NCI-H2171 treated with DMSO at 0.1 percent for 48 hours (cell line): ENCODE results near the gene ELP5.

Experiments
- DNase-seq: peaks from one replicate; lab custom pipeline; 2025; lab: John Stamatoyannopoulos, UW

The ELP5 gene

GRCh38 chr17:7256766-7257456, 4.9 kb downstream of the ELP5 start:
- no peak for DNase-seq

DNA sequence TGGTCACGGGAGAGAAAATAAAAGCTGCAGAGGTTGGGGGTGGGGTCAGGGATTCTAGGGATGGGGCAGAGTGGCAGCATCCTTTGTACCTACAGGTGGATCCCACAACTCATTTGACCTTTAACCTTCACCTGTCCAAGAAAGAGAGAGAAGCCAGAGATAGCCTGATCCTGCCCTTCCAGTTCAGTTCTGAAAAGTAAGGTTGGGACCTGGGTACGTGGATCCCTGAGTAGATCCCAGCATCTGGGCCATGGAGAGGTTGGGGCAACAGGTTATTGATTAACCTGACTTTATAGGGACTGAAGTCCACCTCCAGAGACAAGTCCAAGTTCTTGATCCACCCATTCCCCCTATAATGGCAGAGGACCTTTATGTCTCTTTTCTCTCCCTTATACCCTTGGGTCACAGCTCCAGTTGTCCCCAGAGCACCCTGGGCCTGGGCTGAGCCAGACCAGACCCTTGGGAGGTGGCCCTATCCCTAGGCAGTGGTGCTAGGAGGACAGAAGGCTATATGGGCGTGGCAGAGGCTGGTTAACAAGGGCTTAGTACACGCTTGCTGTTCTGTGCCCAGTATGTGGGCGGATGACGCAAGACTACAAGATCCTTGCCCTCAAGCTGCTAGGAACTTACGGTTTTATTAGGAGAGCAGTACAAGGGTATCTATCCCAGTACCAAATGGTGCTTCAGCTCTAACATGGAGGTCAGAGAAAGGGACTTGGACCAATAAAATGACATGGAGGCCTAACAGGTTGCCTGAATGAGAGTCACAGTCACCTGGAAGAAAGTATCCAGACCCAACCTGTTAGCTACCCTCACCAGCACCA, 6.9 kb downstream of the ELP5 start:
- DNase-seq, result no peak

GRCh38 chr17:7259555-7259889, 7.5 kb downstream of the ELP5 start:
- DNase-seq, result no peak

- no peak for DNase-seq
These were observed 8.1 kb downstream of the ELP5 start for GRCh38 chr17:7260151-7260550.

DNA sequence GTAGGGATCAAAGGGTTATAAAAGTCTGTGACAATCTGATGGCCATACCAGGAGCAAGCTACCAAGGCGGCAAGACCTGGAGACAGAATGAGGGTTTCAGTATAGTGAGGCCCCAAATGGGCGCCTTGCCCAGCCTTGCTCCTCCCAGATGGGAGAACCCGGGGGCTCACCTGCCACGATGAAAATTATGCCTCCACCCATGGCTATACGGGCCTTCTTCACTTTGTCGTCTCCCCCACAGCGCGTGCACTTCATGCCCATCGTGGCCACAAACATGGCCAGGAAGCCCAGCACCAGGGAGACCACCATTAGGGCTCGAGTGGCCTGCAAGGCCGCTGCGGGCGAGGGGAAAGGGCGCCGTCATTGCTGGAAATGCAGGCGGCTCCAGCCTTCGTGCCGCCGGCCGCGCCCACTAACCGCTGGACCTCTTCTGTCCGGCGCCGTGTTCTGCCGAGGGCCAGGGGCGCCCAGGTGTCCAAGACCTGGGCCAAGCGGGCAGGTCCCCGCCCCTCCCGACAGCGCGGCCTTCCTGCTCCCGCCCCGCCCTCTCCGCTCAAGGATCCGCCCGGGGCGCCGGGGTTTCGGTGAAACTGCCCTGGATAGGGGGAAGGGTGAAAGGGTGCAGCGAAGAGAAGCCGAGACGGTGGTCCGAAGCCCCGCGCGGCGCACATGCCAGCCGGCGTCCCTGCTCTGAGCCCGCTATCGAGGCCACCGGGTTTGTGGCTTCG, 8.8 kb downstream of the ELP5 start:
- peak; percentile 17 for DNase-seq

DNA sequence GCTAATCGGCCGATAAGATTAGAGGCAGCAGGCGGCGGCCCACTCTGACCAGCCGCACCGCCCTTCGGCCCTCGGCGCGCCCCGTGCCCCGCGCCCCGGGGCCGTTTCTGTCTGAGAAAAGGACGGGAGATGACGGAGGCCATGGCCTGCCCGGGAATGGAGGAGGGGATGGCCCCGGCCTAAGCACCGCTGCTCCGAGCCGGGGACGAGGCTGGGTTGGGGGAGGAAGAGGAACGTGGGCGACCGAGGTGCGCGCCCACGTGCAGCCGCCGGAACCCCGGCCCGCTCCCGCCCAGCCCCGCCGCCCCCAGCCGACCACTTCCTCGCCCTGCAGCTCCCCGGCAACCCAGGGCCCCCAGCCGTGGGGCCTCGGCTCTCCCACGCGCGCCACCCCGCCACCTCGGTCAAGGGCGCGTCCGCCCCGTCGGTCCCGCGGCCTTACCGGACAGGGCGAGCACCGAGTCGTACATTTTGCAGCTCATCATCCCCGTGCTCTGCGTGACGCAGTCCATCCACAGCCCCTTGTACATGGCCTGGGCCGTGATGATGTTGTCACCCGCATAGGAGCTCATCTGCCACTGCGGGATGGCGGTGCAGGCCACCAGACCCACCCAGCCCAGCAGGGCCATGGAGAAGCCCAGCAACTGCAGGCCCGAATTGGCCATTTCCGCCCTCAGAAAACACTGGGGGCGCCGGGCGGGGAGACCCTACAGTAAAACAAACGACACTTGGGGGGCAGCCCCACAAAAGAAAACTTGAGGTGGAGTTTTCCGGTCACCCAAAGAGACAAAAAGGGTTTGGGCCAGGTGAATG, 9.6 kb downstream of the ELP5 start:
- no peak for DNase-seq

GRCh38 chr17:7262192-7262934, 10.3 kb downstream of the ELP5 start, which contains the start of gene CLDN7:
Gene CLDN7, minus strand, starts transcription at chr17:7262478. Its CDS starts 435 bp downstream, at chr17:7262043.
- peak; percentile 73 for DNase-seq

GRCh38 chr17:7262935-7263800, 11.2 kb downstream of the ELP5 start:
- DNase-seq, result peak; percentile 16

GRCh38 chr17:7263801-7264078, 11.7 kb downstream of the ELP5 start:
- DNase-seq, result no peak

GRCh38 chr17:7266784-7267183, 14.8 kb downstream of the ELP5 start:
- no peak for DNase-seq

GRCh38 chr17:7279448-7279847, 27.4 kb downstream of the ELP5 start:
- DNase-seq, result no peak

DNA sequence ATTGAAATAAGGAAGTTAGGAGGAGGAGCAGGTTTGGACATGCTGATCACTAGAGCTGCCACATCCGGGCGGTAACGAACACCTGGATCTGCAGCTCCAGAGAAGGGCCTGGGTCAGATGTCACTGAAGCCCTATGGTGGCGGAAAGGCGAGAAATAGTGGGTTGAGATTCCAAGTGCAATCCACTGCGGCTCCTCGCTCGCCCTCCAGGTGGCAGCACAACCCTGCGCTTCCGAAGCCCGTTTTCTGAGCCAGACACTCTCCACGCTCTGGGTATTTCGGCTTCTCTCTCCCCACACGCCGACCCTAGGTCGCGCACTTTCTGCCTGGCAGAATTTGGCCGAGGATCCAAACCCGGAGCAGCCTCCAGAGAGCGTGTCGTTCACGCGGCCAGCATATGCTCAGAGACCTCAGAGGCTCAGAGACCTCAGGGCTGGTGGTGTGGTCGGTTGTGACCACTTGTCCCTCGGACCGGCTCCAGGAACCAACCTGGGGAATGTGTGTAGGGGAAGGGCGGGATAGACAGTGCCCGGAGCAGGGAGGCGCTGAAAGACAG, 28.6 kb downstream of the ELP5 start:
- DNase-seq, result peak; percentile 92

DNA sequence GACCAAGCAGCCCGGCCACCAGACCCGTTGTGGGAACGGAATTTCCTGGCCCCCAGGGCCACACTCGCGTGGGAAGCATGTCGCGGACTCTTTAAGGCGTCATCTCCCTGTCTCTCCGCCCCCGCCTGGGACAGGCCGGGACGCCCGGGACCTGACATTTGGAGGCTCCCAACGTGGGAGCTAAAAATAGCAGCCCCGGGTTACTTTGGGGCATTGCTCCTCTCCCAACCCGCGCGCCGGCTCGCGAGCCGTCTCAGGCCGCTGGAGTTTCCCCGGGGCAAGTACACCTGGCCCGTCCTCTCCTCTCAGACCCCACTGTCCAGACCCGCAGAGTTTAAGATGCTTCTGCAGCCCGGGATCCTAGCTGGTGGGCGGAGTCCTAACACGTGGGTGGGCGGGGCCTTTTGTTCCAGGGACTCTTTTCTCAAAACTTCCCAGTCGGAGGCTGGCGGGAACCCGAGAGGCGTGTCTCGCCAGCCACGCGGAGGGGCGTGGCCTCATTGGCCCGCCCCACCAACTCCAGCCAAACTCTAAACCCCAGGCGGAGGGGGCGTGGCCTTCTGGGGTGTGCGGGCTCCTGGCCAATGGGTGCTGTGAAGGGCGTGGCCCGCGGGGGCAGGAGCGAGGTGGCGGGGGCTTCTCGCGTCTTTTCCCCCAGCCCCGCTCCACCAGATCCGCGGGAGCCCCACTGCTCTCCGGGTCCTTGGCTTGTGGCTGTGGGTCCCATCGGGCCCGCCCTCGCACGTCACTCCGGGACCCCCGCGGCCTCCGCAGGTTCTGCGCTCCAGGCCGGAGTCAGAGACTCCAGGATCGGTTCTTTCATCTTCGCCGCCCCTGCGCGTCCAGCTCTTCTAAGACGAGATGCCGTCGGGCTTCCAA, 29.3 kb downstream of the ELP5 start, which contains the start of gene SLC2A4:
Gene SLC2A4, plus strand, starts transcription at position 645 of the 879 bp plus-strand sequence. Its CDS starts 217 bp downstream, at position 862.
- DNase-seq, result peak; percentile 95

DNA sequence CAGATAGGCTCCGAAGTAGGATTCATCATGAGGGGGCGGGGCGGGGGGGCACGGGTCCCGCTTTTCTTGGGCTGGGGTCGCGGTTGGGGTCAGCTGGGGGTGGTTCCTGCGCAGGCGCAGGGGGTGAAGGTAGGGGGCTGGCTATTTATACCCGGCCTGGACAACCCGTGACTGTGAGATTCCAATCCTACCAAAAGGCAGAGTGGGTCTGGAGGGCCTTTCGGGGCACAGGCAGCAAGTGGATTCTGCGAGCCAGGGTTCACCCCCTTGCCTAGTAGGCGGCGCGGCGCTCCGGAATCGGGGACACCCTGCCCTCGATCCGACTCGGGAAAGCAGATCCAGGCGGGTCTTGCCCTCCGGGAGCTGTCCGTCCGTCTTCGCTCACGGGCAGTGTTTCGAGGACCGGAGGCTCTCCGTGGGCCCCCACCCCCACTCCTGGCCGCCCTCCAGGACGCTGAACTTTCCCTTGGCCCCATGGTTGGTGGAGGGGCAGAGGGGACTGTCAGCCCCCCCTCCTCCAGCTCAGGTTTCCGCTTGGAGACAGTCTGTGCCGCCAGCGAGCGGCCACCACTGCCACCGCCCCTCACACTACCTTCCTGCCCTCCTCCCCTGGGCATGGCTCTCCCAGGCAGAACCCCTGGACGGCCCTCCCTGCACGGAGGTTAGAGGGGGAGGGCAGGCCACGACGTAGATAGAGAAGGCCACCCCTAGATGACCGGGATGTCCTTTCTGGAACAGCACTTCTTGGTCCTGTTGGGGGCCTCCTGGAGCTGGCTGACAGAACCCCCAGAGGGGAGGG, 30.1 kb downstream of the ELP5 start:
- DNase-seq, result no peak

- no peak for DNase-seq
These were observed 30.8 kb downstream of the ELP5 start for GRCh38 chr17:7282752-7283321.

- DNase-seq, result no peak
These were observed 31.6 kb downstream of the ELP5 start for GRCh38 chr17:7283471-7284216.

GRCh38 chr17:7284911-7285310, 32.9 kb downstream of the ELP5 start:
- no peak for DNase-seq
